ENCODE data around the gene CCDC12.

Gene CCDC12

DNA sequence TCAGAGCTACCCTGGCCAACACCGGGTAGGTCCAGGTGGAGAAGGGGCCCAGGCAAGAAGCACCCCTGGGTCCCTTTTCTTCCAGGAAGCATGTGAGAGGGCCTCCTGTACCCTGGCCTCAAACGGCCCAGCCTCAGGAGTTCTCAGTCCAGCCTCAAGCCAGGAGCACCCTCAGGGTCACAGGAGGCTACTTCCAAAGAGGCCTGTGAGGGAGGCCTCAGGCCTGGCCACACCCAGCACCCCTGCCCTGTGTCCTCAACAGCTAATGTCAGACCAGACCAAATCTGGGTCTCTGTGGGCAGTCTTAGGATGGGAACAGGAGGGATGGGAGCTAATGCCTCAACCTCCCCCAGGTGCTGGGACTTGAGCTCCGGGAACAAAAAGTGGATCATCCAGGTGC, 75.5 kb downstream of the CCDC12 start:
- H3K27ac Mint-ChIP-seq: no peak overlapping the region
- DNase-seq (ENCODE audit: low spot score): no peak
- H3K27me3 Mint-ChIP-seq (ENCODE audit: low read depth): peaks cover 16% of the 10 kb centered on the region
- H3K4me3 Mint-ChIP-seq: no peak overlapping the region
- no peaks in the 10 kb centered on the region for H3K9me3 Mint-ChIP-seq
- H3K4me1 Mint-ChIP-seq (ENCODE audit: low read depth): peaks cover 2% of the 10 kb centered on the region
- no peaks in the 10 kb centered on the region for H3K36me3 Mint-ChIP-seq (ENCODE audit: low read depth)

DNA sequence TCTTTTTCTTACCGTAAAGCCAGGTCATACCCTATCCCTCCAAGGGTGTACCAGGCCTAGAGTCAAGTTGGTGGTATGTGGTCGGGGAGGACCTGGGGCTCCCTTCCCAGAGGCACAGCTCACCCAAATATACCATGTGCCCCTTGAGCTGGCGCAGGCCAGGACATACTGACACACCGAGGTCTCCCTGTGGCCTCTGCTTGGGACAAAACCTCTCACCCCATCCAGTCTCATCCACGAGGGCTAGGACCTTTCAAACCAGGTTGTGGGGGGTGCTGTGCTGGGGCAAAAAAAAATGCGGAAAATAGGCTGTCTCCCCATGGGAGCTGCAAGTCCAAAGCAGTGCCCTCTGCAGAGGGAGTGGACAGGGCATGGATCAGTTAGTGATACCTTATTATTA, 76.2 kb downstream of the CCDC12 start:
- Mint-ChIP-seq H3K4me1 (ENCODE audit: low read depth) (peaks cover 2% of the 10 kb centered on the region), H3K4me3 (no peak overlapping the region), H3K36me3 (ENCODE audit: low read depth) (no peaks in the 10 kb centered on the region), H3K27ac (no peak overlapping the region), H3K9me3 (no peaks in the 10 kb centered on the region), H3K27me3 (ENCODE audit: low read depth) (peaks cover 19% of the 10 kb centered on the region)
- DNase-seq (ENCODE audit: low spot score): no peak

DNA sequence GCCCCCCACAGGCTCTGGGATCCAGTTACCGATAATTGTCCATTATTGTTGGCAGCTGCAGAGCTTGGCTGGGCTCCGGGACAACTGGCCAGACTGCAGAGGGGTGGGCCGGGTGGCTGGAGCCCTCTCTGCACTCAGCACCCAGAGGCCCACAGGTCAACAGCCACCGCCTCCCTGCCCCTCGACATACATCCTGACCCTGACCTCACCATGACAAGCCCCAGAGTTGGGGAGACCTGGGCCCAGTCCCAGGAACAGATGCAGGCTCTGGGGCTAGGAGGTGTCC, 76.6 kb downstream of the CCDC12 start:
- H3K36me3 Mint-ChIP-seq (ENCODE audit: low read depth): no peaks in the 10 kb centered on the region
- no peak overlapping the region for H3K27ac Mint-ChIP-seq
- DNase-seq (ENCODE audit: low spot score): no peak
- H3K4me1 Mint-ChIP-seq (ENCODE audit: low read depth): peaks cover 2% of the 10 kb centered on the region
- H3K9me3 Mint-ChIP-seq: no peaks in the 10 kb centered on the region
- H3K27me3 Mint-ChIP-seq (ENCODE audit: low read depth): peaks cover 19% of the 10 kb centered on the region
- H3K4me3 Mint-ChIP-seq: no peak overlapping the region

DNA sequence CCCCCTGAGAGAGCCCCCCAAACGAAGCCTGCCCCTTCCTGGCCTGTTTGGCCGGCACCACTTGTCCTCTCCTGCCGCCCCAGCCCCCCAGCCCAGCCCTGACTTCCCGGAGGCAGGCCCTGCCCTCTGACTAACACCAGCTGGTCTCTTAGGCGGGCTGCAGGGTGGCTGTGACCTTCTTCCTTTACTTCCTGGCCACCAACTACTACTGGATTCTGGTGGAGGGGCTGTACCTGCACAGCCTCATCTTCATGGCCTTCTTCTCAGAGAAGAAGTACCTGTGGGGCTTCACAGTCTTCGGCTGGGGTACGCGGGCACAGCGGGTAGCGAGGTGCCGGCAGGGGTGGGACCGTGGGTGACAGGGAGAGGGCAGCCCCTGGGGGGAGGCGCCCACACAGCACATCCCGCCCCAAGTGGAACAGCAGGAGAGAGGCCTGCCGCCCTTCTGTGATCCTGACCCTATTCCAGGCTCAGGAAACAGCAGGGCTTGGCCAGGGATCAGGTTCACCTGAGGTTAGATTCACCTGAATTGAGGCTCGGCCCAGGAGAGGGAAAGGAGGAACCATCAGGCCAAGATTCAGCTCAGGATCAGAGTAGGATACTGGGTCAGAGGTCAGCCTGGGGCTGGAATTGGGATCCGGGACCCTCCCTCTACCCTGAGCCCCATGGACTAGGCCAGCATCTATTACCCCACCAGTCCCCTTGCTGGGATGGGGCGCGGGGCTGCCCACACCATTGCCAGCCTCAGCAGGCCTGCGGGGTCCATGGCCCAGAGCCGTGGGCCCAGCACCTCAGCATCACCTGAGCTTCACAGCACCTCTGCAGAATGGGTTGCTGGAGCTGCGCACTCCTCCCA, 77.2 kb downstream of the CCDC12 start:
- no peak overlapping the region for H3K4me3 Mint-ChIP-seq
- H3K4me1 Mint-ChIP-seq (ENCODE audit: low read depth): peaks cover 2% of the 10 kb centered on the region
- H3K9me3 Mint-ChIP-seq: no peaks in the 10 kb centered on the region
- no peaks in the 10 kb centered on the region for H3K36me3 Mint-ChIP-seq (ENCODE audit: low read depth)
- DNase-seq (ENCODE audit: low spot score): no peak
- peaks cover 21% of the 10 kb centered on the region for H3K27me3 Mint-ChIP-seq (ENCODE audit: low read depth)
- no peak overlapping the region for H3K27ac Mint-ChIP-seq

DNA sequence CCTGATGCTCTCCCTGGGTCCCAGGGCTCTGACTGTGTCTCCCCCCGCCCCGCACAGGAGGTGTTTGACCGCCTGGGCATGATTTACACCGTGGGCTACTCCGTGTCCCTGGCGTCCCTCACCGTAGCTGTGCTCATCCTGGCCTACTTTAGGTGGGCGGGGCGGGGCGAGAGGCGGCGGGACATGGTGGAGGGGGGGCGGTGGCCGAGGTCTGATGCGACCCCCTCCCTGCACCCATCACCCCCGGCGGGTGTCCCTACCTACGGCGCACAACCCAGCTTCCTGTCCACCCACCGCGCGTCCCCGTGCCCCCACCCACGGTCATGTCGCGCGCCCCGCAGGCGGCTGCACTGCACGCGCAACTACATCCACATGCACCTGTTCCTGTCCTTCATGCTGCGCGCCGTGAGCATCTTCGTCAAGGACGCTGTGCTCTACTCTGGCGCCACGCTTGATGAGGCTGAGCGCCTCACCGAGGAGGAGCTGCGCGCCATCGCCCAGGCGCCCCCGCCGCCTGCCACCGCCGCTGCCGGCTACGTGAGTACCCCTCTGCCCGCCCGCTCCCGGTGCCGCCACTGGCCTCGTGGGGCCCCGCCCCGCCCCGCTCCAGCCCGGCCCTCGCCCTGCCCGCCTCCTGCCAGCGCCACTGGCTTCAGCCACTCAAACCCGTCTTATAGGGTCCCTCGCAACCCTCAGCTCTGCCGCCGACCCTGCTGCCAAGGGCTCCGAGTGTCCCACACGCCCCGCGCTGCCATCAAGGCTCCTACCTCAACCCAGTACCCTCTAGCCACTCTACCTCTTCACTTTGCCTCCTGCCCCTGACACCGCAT, 78.0 kb downstream of the CCDC12 start:
- Mint-ChIP-seq H3K27me3 (ENCODE audit: low read depth) (peaks cover 29% of the 10 kb centered on the region), H3K9me3 (no peaks in the 10 kb centered on the region)
- DNase-seq (ENCODE audit: low spot score): no peak

DNA sequence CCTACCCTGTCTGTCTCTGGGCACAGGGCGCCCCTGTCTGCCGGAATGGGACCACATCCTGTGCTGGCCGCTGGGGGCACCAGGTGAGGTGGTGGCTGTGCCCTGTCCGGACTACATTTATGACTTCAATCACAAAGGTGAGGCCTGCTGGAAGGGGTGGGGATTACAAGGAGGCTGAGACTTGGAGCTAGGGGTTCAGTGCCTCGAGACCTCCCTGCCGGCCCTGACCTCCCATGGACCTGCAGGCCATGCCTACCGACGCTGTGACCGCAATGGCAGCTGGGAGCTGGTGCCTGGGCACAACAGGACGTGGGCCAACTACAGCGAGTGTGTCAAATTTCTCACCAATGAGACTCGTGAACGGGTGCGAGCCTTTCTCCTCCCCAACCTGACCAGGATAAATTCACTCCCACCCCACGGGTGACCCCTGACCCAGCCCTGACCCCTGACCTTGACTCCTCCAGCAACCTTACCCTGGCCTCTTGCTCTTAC, 78.7 kb downstream of the CCDC12 start:
- no peaks in the 10 kb centered on the region for H3K36me3 Mint-ChIP-seq (ENCODE audit: low read depth)
- no peaks in the 10 kb centered on the region for H3K9me3 Mint-ChIP-seq
- DNase-seq (ENCODE audit: low spot score): no peak
- H3K27ac Mint-ChIP-seq: no peak overlapping the region
- H3K4me1 Mint-ChIP-seq (ENCODE audit: low read depth): no peaks in the 10 kb centered on the region
- H3K27me3 Mint-ChIP-seq (ENCODE audit: low read depth): peaks cover 35% of the 10 kb centered on the region
- H3K4me3 Mint-ChIP-seq: no peak overlapping the region

More for the DNA sequence above, 78.0 kb downstream of the CCDC12 start:
- H3K36me3 Mint-ChIP-seq (ENCODE audit: low read depth): no peaks in the 10 kb centered on the region
- no peak overlapping the region for H3K4me3 Mint-ChIP-seq
- H3K27ac Mint-ChIP-seq: no peak overlapping the region
- peaks cover 1% of the 10 kb centered on the region for H3K4me1 Mint-ChIP-seq (ENCODE audit: low read depth)

DNA sequence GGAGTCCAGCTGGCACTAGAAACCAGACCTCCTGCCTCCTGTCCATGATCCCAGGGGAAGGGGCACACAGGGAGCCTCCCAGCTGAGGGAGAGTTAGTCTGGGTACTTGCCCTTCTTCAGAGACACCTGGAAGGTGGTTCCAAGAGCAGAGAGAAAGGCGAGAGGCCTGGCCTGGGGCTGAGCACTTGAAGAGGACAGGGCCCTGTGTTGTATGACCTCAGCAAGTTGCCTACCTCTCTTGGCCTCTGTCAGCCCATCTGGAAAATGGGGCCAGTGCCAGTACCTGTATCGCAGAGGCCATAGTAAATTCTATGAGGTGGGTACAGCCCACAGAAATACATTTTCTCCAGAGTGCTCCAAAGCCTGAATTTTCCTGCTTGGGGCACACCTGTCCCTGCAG, 79.5 kb downstream of the CCDC12 start:
- Mint-ChIP-seq H3K27ac (no peak overlapping the region), H3K4me3 (no peak overlapping the region), H3K9me3 (no peaks in the 10 kb centered on the region), H3K27me3 (ENCODE audit: low read depth) (peaks cover 43% of the 10 kb centered on the region), H3K4me1 (ENCODE audit: low read depth) (no peaks in the 10 kb centered on the region), H3K36me3 (ENCODE audit: low read depth) (no peaks in the 10 kb centered on the region)
- DNase-seq (ENCODE audit: low spot score): no peak

DNA sequence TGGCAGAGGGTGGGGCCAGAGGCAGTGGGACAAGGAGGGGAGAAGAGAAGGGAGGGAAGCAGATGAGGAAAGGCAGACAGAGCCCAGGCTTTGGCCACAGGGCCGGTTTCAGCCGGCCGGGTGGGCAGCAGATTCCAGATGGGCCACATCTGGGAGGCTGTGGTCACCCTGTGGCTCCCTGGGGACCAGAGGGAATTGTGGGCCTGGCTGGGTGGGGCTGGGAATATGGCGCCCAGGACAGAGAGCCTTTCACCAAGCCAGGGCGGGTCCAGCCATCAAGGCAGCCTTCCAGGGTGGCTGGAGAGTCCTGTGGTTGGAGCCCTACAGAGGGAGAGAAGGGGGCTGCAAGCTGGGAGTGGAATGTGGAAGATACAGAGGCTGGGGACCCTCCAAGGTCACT, 80.2 kb downstream of the CCDC12 start:
- no peak overlapping the region for H3K4me3 Mint-ChIP-seq
- no peak for DNase-seq (ENCODE audit: low spot score)
- H3K27me3 Mint-ChIP-seq (ENCODE audit: low read depth): peaks cover 49% of the 10 kb centered on the region
- H3K9me3 Mint-ChIP-seq: no peaks in the 10 kb centered on the region
- no peaks in the 10 kb centered on the region for H3K4me1 Mint-ChIP-seq (ENCODE audit: low read depth)
- no peaks in the 10 kb centered on the region for H3K36me3 Mint-ChIP-seq (ENCODE audit: low read depth)
- H3K27ac Mint-ChIP-seq: no peak overlapping the region

DNA sequence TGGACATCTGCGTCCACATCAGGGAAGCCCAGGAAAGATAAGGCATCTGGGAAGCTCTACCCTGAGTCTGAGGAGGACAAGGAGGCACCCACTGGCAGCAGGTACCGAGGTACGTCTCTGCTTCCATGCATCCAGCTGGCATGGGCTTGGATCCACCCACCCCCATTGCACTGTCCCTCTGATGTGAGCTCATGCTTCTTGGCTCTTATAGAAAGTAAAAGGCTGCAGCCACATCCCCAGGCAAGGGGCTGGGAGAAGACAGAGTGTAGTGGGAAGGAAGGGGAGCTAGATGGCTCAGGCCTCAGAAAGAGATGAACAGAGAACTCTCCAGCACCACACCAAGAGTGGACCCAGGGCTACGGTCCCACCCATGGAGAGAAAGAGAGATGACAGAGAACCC, 80.8 kb downstream of the CCDC12 start:
- no peak overlapping the region for H3K4me3 Mint-ChIP-seq
- H3K27ac Mint-ChIP-seq: no peak overlapping the region
- H3K9me3 Mint-ChIP-seq: no peaks in the 10 kb centered on the region
- DNase-seq (ENCODE audit: low spot score): no peak
- no peaks in the 10 kb centered on the region for H3K4me1 Mint-ChIP-seq (ENCODE audit: low read depth)
- no peaks in the 10 kb centered on the region for H3K36me3 Mint-ChIP-seq (ENCODE audit: low read depth)
- H3K27me3 Mint-ChIP-seq (ENCODE audit: low read depth): peaks cover 56% of the 10 kb centered on the region

DNA sequence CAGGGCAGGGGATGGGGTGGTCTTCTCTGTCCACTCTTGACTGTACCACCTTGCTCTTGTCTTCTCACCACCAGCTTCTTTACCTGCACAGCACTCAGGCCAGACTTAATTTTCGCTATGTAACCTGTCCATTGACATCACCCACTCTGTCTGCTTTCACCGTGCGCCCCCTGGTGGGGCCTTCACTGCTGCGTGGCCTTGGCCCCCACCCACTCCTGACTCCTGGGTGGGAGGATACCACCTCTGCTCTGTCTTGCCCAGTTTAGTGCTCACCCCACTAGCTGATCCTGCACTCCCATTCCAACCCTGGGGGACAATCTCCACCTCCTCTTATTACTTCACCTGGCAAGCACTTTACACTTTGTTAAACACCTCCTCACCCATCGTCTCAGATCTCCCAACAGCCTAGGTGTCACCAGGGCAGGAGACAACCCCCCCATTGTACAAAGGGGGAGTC, 81.3 kb downstream of the CCDC12 start:
- Mint-ChIP-seq H3K36me3 (ENCODE audit: low read depth) (no peaks in the 10 kb centered on the region), H3K4me3 (no peak overlapping the region), H3K27ac (no peak overlapping the region), H3K9me3 (no peaks in the 10 kb centered on the region), H3K27me3 (ENCODE audit: low read depth) (peaks cover 58% of the 10 kb centered on the region), H3K4me1 (ENCODE audit: low read depth) (no peaks in the 10 kb centered on the region)
- peak; percentile 63 for DNase-seq (ENCODE audit: low spot score)

DNA sequence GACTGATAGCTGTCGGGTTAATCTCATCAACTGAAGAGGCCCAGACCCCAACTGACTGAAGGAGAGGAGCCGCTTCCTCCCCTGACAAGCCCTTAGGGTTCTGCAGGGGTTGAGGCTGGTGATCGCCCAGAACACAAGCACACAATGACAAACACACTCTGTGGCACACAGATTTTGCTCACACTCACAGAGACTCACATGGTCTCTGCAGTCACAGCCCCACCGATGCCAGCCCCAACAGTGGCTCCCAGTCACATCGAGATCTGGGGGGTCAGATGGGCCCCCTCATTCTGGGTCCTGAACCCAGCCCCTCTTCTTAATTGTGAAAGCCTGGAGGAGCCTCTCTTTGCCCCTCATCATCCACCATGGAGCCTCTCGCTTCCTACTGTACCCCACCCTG, 82.3 kb downstream of the CCDC12 start:
- DNase-seq (ENCODE audit: low spot score): no peak
- H3K4me3 Mint-ChIP-seq: no peak overlapping the region
- H3K27me3 Mint-ChIP-seq (ENCODE audit: low read depth): peaks cover 60% of the 10 kb centered on the region
- no peaks in the 10 kb centered on the region for H3K36me3 Mint-ChIP-seq (ENCODE audit: low read depth)
- H3K4me1 Mint-ChIP-seq (ENCODE audit: low read depth): no peaks in the 10 kb centered on the region
- no peaks in the 10 kb centered on the region for H3K9me3 Mint-ChIP-seq
- H3K27ac Mint-ChIP-seq: no peak overlapping the region

DNA sequence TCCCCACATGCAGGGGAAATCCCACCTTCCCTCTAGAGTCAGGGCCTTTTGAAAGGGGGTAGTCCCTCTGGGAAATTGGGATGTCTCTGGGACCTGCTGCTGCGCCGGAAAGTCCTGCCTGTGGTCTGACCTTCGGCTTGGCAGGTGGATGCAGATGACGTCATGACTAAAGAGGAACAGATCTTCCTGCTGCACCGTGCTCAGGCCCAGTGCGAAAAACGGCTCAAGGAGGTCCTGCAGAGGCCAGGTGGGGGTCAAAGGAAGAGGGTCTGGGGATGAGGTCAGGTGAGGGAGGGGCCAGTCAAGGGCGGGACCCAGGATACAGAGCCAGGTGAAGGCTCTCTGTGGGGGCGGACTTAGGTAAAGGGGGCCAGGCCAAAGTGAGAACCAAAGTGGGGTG, 82.8 kb downstream of the CCDC12 start:
- DNase-seq (ENCODE audit: low spot score): no peak
- H3K4me3 Mint-ChIP-seq: no peak overlapping the region
- H3K4me1 Mint-ChIP-seq (ENCODE audit: low read depth): no peaks in the 10 kb centered on the region
- H3K27ac Mint-ChIP-seq: no peak overlapping the region
- peaks cover 55% of the 10 kb centered on the region for H3K27me3 Mint-ChIP-seq (ENCODE audit: low read depth)
- no peaks in the 10 kb centered on the region for H3K9me3 Mint-ChIP-seq
- no peaks in the 10 kb centered on the region for H3K36me3 Mint-ChIP-seq (ENCODE audit: low read depth)

DNA sequence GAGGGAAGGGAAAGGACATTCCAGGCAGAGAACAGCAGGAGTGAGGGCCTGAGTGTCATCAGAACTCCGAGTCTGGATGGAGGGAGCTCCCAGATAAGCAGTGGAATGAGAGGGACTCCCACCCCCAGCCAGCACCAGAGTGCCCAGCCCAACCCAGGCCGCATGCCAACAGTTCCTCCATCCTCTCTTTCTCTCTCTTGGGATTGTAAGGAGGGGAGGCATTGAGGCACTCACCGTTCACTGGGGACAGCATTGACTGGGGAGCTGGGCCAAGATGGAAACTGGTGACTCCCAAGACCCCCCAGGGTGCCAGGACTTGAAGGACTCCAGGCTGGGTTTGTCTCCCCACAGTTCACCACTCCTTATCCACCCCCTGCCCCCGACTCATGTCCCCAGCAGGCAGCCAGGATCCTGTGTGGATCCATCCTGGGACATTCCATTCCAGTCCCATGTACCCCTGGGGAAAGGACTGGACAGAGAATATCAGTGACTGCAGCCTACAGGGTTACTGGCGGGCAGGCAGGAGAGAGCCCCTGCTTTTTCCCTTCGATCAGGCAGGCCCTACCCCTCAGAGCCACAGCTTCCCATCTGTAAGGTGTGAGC, 83.3 kb downstream of the CCDC12 start:
- H3K4me1 Mint-ChIP-seq (ENCODE audit: low read depth): no peaks in the 10 kb centered on the region
- H3K27me3 Mint-ChIP-seq (ENCODE audit: low read depth): peaks cover 56% of the 10 kb centered on the region
- H3K9me3 Mint-ChIP-seq: no peaks in the 10 kb centered on the region
- H3K27ac Mint-ChIP-seq: no peak overlapping the region
- no peaks in the 10 kb centered on the region for H3K36me3 Mint-ChIP-seq (ENCODE audit: low read depth)
- no peak for DNase-seq (ENCODE audit: low spot score)
- no peak overlapping the region for H3K4me3 Mint-ChIP-seq
